ENCODE results near the gene TC2N.
"Not testable (repeated sequence)": the region's sequence is repeated elsewhere in the genome, so short reads cannot be mapped to it uniquely, and the experiment has no call there.

TC2N gene

DNA sequence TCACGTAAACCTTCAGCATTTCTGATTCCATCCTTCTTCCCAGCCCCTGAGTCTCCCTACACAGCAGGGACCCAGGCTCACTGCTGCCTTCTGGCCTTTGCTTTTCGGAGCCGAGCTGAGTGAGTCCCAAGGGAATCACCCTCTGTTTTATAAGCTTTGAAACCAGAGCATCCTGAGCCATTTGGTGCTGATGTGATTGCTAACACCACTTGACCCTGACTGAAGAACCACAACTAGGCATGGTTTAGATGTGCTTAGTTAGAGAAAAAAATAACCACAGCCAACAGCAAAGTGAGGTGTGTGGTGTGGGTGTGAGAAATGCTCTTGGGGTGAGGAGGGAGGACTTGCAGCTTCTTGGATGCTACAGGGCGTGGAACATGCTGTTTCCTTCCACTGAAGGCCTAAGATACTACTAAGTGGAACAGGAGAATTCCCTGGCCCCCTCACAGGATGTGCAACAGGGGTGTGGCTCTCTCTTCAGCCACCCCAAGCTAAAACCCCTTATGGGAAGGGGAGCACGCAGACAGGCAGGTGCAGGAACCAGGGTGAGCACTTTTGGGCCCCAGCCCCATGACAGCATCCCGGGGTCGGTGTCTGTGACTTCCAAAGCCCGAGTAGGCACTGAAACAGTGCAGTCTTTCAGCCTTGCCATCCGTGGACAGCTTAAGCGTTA is at the start of gene TC2N:
Gene TC2N (minus strand): TSS at position 221 of the 673 bp plus-strand sequence. CDS start 53,767 bp downstream, outside the sequence.
- DNase-seq = no peak

DNA sequence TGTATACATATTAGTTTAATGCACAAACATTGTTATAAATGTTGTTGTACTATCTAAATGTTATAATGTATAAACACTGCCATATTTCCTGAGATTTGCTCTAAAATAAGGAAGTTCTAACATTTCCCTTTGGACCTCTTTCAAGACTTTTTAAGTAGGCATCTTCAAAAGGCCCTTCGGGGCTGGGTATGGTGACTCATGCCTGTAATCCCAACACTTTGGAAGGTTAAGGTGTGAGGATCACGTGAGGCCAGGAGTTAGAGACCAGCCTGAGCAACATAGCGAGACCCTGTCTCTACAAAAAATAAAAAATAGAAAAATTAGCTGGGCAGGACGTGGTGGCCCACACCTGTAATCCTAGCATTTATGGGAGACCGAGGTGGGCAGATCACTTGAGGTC is 44.7 kb upstream of the TC2N start:
- no peak for DNase-seq

DNA sequence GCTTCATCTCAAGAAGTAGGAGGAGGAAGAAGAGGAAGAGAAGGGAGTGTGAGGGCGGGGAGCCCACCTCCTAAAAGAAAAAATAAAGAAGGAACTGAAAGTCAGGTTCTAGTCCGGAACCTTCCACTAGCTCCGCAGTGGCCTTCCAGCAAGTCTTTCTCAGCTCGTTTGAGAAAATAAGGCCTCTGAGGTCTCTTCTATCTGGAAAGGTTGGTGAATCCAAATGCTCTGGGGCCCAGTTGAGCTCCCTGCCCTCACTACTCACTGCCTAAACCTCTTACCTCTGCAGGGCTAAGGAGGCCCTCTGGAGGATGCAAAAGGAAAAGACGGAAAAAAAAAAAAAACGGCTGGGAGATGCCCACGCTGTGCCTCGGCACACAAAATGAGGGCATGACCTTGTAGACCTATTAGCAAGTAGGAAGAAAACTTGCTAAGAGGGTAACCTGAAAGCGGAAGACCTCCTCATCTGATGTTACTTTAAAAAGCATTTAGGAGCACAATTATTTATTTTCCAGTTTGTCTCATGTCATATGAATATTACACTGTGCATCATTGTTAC is 44.2 kb upstream of the TC2N start:
- DNase-seq = peak; percentile 64

DNA sequence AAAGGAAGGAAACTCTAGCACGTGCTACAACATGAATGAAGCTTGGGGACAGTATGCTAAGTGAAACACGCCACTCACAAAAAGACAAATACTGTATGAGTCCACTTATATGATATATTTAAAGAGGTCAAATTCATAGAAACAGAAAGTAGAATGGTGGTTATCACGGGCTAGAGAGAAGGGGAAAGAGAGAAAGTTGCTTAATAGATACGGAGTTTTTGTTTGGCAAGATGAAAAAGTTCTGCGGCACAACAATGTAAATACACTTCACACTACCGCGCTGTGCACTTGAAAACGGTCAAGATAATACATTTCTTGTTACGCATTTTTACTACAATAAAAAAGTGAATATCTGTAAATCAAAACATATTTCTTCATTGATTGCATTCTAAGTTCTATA is 42.9 kb upstream of the TC2N start:
- no peak for DNase-seq

DNA sequence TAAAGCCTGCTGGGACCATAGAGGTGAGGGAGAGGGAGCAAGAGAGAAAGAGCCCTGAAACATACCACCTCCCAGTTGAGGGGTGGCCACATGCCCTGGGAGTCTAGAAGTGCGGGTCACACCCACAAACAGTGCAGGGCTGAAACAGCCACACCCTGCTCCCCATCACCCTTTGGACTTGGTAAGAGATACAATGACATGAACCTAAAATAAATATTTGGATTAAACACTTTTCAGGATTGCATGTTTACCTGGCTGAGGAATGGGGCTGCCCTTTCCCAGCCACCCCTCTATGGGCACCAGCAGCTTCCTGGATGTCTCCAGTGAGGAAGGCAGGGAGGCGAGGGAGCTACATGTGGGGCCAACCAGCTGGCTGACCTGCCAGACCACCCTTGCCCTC is 39.0 kb upstream of the TC2N start:
- DNase-seq = no peak

DNA sequence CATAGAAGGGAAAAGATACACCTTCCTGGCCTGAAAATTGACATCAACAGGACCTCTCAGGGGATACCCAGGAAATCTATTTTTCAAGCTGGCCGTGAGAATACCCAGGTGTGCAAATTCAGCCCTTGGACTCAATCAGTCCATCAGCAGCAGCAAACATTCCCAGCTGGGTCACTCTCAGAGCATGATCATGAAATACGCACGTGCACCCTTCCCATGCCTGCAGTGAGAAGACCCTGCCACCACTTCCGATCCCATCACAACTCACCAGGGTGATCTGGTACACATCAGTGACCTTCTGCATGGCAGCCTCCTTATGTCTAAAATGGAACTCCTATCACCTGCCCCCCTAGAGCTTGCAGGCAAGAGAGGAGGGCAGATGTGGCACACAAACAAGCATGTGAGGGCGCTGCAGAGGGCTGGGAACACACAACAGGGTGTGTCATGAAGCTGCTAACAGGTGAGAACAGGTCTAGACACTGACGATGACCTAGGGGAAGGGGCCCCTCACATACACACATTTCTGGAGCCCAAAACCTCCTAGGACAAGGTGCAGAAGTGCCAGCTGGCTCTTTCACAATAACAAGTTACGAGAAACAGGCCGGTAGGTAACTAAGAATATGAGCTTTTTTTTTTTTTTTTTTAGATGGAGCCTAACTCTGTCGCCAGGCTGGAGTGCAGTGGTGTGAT is 37.8 kb upstream of the TC2N start:
- no peak for DNase-seq

DNA sequence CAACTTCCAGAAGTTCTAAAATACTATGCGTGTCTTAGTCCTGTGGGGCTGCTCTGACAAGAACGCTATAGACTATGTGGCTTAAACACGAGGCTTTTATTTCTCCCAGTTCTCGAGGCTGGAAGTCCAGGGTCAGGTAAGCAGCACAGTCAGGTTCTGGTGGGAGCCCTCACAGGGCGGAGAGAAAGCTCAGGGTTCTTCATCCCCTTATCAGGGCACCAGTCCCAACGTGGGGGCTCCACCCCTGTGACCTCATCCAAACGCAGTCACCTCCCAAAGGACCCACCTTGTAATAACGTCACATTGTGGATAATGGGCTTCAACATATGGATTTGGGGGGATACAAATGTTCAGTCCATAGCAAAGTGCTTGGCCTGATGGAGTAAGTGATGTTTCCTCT is 37.1 kb upstream of the TC2N start:
- DNase-seq = no peak

DNA sequence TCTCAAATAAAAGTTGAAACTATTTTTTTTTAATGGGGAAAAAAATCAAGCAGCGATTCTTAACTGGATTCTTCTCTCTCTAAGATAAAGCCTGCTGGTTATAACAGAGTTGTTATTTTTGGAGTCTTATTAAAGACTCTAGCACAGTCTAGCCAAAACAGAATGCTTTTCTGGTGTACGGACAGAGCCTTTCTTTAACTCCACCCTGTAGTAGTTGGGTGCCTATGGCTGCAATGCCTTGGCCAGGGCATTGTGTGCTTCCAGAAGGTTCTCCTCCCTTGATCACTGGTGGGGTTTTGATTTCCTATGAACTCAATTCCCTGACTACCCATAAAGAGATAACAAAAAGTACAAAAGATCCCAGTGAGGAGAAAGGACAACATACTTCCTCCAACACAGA is 35.7 kb upstream of the TC2N start:
- no peak for DNase-seq

DNA sequence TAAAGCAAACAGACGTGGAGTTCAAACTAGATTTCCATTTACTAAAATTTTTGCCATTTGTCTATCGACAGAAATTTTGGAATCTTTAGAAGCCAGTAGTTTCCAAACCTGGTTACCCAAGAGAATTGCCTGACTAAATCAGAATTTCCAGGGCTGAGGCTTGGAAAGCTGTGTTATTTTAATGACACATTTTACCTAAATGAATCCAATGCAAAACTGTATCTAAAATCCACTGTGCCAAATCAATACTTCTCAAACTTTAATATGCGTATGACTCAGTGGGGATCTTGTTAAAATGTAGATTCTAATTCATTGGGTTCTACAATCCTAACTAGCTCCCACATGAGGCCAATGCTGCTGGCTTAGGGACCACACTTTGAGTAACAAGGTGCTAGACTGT is 35.0 kb upstream of the TC2N start:
- no peak for DNase-seq

DNA sequence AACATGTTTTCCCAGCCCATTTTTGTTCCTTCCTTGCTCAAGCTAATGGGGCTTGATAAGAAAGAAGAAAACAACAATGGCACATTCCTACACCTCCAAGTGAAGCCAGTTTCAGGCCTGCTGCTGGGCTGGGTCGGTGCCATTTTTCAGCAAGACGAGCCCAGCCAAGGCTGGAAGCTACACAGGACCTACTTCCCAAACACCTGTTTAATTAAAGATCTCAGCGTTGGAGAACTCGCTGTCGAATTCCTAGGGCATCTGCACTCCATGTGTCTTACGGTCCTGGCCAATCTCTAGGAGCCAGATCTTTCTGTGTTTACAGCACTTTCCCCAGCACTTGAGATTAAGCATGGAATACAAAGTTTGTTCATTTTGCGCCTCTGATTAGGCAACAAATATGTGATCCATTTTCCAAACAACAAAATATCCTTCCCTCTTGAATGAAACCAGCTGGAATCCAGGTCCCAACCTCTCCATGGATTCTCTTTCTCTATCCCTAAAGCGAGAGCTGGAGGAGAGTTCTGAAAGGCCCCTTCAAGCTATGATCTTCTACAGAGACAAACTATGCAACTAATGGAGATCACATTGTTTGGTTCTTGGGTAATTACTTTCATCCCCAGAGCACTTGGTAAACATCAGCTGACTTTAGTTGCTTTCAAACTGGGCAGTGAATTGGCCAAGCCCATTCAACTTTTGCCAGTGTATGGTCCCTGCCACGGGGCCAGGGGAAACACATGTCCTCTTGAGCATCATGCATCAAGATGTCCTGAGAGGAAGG is 34.3 kb upstream of the TC2N start:
- no peak for DNase-seq

DNA sequence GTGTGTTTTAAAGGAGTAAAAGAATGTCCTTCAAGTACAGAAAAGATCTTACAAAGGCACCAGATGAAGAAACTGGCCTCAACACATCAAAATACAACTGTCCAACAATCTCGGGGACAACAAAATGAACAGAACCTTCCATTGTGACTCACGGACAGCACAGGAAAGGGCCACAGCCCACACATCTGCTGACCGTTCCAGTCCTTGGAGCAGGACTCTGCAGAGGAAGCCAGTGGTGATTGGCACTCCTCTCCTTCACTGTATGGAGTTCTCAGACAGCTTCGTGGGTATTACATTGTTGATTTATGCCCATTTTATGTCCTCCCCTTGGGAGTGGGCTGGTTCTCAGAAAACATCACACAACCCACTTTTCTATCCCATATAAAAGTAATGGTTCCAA is 32.5 kb upstream of the TC2N start:
- no peak for DNase-seq

DNA sequence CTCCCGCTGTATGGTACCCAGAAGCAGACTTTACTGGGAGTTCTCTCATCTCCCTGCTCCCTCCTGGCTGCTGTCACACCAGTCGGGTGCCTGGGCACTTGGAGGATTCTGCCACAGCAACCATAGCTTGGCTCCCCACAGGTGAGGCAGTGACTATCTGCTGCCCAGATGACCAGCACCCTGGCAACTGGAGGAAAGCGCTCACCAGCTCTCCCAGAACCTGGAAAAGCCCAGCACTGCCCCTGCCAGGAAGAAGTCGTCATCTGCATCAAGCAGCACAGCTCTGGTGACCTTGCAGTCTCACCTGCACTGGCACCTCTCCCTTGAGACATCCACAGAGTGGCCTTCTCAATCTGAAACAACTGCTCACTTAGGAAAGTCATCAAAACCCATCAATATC is 31.9 kb upstream of the TC2N start:
- no peak for DNase-seq

DNA sequence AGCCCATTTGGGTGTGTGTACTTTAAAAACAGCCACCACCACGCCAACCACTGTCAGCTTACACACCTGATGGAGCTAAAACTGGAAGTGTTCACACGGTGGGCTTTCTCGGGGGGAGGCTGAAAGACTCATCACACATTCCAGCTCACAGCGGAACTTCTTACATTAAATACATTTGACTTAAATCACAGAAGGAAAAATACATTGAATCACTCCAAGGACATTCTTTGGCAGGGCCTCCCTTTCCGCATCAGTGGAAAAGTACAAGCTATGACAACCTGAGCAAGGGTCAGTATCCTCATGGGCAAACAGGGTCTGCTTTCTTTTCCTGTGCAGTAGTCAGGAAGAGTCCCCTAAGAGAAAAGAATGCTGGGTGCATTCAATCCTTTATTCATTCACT is 31.0 kb upstream of the TC2N start:
- no peak for DNase-seq

DNA sequence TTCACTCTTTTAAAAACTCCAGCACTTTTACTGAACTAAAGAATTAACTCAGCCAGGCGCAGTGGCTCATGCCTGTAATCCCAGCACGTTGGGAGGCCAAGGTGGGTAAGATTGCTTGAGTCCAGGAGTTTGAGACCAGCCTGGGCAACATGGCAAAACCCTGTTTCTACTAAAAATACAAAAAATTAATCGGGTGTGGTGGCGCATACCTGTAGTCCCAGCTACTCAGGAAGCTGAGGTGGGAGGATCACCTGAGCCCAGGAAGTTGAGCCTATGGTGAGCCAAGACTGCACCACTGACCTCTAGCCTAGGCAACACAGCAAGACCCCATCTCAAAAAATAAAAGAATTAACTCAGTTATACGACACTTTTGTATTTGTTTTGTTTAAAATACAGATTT is 30.4 kb upstream of the TC2N start:
- DNase-seq = not testable (repeated sequence)

DNA sequence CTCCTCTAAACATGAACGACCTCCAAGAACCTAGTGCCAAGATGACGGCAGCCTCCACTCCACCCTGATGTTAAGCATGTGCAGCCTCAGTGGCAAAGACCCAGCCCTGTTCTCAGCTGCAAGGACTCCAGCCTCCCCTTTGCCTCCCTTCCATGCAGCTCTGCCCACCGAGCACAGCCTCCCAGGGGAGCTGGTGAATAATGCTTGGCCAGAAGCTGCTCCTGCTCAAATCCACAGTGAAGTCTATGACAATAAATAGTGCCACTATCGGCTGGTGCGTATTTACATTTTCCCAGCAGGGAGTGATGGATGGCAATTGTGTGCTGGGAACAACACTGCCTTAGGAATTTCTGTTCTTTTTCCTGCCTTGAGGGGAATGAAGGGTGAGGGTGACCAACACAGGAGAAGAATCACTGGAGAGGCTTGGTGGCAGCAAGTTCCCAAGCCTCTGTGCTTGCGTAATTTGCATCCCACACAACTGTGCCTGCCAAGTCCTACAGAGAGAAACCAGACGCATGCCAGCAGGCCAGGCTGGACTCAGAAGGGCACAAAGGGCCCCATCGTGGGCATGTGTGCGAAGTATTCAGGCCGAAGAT is 29.9 kb upstream of the TC2N start:
- no peak for DNase-seq

DNA sequence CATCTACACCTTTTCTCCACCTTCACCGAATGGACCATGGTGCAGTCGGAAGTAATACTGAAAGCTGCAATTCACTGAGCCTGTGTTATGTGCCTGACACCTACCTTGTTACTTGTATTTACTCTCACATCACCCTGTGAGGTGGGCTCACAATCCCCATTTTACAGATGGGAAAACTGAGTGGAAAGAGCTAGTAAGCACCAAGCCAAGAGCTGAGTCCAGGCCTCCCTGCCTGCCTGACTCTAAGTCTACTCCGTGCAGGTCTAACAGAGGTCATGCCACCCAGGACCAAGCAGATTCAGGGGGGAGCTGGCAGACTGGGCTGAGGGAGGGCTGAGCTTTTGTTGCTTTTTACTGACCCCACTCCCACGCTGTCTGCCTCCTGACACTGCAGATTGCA is 29.1 kb upstream of the TC2N start:
- DNase-seq = no peak

DNA sequence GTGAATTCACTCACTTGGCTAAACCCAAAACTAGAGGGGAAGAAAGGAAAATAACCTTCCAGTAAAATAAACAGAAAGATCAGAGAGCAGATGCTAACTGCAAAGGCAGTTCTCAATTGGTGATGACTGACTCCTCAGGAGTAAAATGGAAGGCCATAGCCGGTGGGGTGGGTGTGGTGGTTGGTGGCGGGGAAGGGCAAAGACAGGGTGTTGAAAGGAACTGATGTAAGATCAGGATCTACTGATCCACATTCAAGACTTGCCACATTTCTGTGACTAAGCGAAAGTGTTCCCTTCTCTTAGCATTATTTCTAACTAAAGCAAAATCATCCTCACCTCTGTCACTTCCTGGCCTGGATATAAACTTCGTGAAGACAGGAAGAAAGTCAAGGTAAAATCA is 26.3 kb upstream of the TC2N start:
- DNase-seq = no peak

DNA sequence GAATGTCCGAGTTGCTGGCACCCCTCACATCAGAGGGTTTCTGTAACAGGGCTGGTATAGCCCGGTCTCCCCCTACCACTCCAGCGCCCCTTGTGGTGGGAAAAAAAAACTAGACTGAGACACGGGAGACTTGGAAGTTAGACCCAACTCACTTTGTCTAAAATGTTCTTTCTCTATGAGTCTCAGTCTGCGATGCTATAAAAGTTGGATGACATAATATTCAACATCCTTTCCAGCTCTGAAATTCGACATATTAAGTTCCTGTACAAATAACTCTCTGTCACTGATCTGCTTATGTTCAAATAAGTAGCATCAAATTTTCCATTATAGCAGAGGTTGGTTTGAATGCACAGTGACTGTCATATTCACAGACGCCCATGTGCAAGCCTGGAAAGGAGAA is 25.7 kb upstream of the TC2N start:
- DNase-seq = no peak

DNA sequence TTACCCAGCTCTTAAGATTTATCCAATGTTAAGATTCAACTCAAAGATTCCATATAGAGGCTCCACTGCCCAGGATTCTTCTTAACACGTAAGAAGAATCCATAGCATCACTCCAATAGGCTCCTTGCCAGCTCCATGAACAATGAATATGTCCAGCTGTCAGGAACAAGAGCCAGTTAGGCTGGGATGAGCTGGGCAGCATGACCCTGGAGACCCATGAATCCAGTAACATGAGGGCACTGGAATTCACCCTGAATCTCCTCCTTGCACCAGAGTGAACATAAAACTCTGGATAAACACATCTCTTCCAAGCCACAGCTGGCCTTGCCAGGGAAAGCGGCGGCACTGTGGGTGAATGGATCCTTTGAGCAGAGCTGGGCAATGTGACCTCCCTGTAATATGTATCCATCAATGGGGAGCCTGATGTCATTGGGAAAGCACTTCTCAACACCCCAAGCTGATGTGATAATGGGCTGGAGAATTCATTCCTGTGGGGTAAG is 24.4 kb upstream of the TC2N start:
- no peak for DNase-seq

DNA sequence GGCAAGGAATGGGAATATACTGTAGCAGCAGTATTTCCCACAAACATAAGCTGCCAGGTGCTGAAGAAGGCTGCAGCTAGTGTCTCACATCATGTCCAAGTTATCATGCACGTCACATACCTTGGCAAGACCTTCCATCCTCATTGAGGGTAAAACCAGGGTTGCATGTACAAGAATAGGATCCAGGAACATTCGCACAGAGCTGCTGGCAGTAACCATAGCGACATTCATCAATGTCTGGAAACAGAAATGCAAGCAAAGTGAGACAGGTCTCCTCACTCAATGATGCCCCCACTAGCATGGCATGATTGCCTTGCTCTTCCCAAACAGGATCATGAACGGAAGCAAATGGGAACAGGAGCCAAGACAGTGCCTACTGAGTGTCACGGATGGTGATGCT is 23.8 kb upstream of the TC2N start:
- no peak for DNase-seq

DNA sequence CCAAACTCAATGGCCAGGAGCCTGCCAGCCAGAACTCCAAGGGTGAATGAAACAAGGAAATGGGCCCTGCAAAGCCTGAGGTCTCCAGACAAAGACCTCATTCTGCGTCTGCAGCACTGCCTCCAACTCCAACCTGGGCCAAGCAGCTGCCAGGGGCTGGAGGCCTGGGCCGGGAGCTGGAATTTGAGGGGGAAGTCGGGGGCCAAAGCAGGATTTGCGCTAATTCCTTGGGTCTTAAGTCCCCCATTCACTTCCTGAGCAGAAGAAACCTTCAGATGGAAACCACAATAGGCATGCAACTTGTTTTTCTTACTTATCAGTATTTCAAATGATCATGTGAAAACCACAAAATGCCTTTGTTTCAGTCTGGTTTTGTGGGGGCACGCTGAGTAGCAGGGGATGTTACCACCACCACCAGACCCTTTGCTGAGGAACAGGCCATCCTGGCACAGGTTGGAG is 23.0 kb upstream of the TC2N start:
- no peak for DNase-seq

DNA sequence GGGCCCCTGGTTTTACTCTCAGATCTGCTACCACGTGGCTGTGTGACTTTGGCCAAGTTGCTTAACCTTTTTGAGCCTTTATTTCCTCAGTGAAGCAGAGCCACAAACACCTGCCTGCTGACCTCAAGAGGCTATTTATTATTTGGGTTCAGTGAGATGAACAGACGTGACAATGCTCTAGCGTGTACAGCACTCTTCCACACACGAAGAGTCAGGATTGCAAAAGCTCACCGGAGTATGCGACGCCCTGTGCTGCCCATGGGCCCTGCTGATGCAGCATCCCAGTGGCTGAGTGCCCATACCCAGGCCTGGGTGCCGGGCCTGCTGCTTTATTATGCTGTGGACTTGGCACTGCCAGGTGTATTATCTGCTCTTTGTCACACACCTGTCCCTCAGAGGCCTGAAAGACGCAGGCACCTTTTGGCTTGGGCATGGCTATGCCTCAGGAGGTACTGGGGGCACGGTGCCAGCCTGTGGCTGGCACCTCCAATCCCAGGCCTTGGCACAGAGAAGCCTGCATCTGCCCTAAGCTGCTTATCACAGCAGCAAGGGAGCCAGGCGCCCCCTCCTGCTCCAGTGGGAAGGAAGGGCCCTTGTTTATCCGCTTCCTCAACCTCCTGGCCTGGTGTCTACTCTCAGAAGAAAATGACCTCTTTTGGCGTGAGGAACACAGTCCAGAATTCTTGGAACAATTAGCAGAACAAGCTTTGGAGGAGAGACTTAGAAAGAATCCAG is 22.3 kb upstream of the TC2N start:
- DNase-seq = no peak

Data from activated CD8-positive, alpha-beta memory T cell treated with anti-CD3 and anti-CD28 coated beads for 24 hours (primary cell).